CD4-positive, CD25-positive, alpha-beta regulatory T cell (primary cell): ENCODE results near the gene RRAS2. TPM values are rescaled to one million over a fixed set of nuclear protein-coding genes. Genes with fewer than 3 reads are reported as not detected.
"Not testable (repeated sequence)": the region's sequence is repeated elsewhere in the genome, so short reads cannot be mapped to it uniquely, and the experiment has no call there.

Experiments
- ATAC-seq, 2 donors: fragments of 150-1000 bp; cut with Tn5 transposase; one replicate each; pipeline ENCODE4 v1.10.0; 2021; ENCODE audit warnings: low read depth in 2 of 2, moderate number of reproducible peaks in 2 of 2, moderate library complexity in 1 of 2
- DNase-seq, 3 donors: peaks; one replicate each; pipeline versions ENCODE4 v3.0.0 to v3.0.0-alpha.2; 2012 to 2022; ENCODE audit warnings: mixed read lengths in 1 of 3
- H3K27ac ChIP-seq: one replicate; pipeline ENCODE4 v1.7.0; 2013; ENCODE audit warnings: mild to moderate bottlenecking, low read length; ENCODE audit not compliant: insufficient read depth, poor library complexity, severe bottlenecking
- H3K27me3 ChIP-seq: one replicate; pipeline ENCODE4 v1.7.0; 2013; ENCODE audit warnings: low read length; ENCODE audit not compliant: control insufficient read depth, insufficient read depth
- H3K36me3 ChIP-seq: one replicate; pipeline ENCODE4 v1.7.0; 2013; ENCODE audit warnings: mild to moderate bottlenecking, low read length, moderate library complexity; ENCODE audit not compliant: control insufficient read depth, insufficient read depth
- H3K4me1 ChIP-seq: 2 replicates; pipeline ENCODE4 v1.7.0; 2013; ENCODE audit warnings: mild to moderate bottlenecking, low read length; ENCODE audit not compliant: insufficient read depth, control insufficient read depth, poor library complexity, severe bottlenecking
- H3K4me3 ChIP-seq: one replicate; pipeline ENCODE4 v1.7.0; 2013; ENCODE audit warnings: low read depth, mild to moderate bottlenecking, low read length, moderate library complexity
- H3K9me3 ChIP-seq, 2 experiments: 1 replicate in 1 of 2; 2 replicates in 1 of 2; pipeline ENCODE4 v1.7.0; 2013; ENCODE audit warnings: low read length in 2 of 2, mild to moderate bottlenecking in 1 of 2, moderate library complexity in 1 of 2; ENCODE audit not compliant: control insufficient read depth in 2 of 2
- H3K27ac Mint-ChIP-seq, 3 donors: one replicate each; pipeline ENCODE4 v1.8.0; 2020 to 2022; ENCODE audit warnings: mild to moderate bottlenecking in 3 of 3, mixed read lengths in 3 of 3, moderate library complexity in 2 of 3
- H3K27me3 Mint-ChIP-seq: one replicate; pipeline ENCODE4 v1.8.0; 2022; ENCODE audit warnings: mild to moderate bottlenecking, mixed read lengths
- H3K36me3 Mint-ChIP-seq: one replicate; pipeline ENCODE4 v1.8.0; 2020; ENCODE audit warnings: mixed read lengths
- H3K4me1 Mint-ChIP-seq, 4 donors: one replicate each; pipeline ENCODE4 v1.8.0; 2020 to 2022; ENCODE audit warnings: mixed read lengths in 4 of 4, mild to moderate bottlenecking in 1 of 4
- H3K4me3 Mint-ChIP-seq, 4 donors: one replicate each; pipeline ENCODE4 v1.8.0; 2020 to 2022; ENCODE audit warnings: mild to moderate bottlenecking in 4 of 4, mixed read lengths in 4 of 4, moderate library complexity in 3 of 4
- H3K9me3 Mint-ChIP-seq, 7 donors: one replicate each; pipeline ENCODE4 v1.8.0; 2020 to 2022; ENCODE audit warnings: mixed read lengths in 7 of 7, mild to moderate bottlenecking in 3 of 7, moderate library complexity in 2 of 7
- polyA plus RNA-seq, 4 donors: library from polyadenylated mRNA; unstranded; fragments of 300-500 nt; fragmentation: Illumina TruSeq; gene quantifications; one replicate each; pipeline ENCODE4 v1.2.3, GENCODE V29; 2021
- total RNA-seq: library from RNA; stranded (reverse); gene quantifications from one replicate; pipeline ENCODE4 v1.2.3, GENCODE V29; 2022

Gene RRAS2
- total and polyA plus RNA-seq, 5 donors from 2014 or later = 1.8 to 13.9 (median 4.2) TPM

DNA sequence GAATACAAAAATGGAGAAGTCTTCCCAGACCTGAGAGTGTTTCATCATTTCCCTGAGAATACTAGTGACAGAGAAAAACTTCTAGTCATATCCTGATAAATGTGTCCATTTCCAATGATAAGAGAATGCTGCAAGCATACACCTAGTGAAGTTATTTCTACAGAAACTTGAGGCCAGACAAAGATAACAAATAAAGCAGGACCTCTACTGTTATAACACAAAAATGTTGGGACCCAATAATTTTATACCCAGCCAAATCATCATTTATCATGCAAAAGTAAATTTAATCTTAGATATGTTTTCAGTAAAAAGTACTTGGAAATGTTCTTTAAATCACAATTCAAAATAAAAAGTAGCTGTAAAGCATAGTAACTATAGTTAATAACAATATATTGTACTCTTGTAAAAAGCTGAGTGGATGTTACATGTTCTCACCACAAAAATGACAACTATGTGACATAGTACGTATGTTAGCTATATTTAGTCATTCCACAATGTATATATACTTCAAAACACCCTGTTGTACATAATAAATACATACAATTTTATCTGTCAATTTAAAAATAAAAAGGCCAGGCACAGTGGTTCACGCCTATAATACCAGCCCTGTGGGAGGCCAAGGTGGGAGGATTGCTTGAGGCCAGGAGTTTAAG, 12.6 kb downstream of the RRAS2 start:
- Mint-ChIP-seq H3K4me1 (peaks cover 6 to 16% (median 15%) of the 10 kb centered on the region in 4 donors), H3K4me3 (no peak overlapping the region), H3K27me3 (peaks cover 17% of the 10 kb centered on the region), H3K27ac (no peak overlapping the region), H3K9me3 (peaks cover 0 to 7% (median 3%) of the 10 kb centered on the region in 7 donors), H3K36me3 (peaks cover 11% of the 10 kb centered on the region)
- Histone ChIP-seq H3K9me3 (no peaks in the 10 kb centered on the region), H3K36me3 (no peaks in the 10 kb centered on the region), H3K4me1 (no peaks in the 10 kb centered on the region), H3K27ac (no peak overlapping the region), H3K4me3 (no peak overlapping the region), H3K27me3 (no peaks in the 10 kb centered on the region)
- ATAC-seq (no peak), DNase-seq (no peak)

DNA sequence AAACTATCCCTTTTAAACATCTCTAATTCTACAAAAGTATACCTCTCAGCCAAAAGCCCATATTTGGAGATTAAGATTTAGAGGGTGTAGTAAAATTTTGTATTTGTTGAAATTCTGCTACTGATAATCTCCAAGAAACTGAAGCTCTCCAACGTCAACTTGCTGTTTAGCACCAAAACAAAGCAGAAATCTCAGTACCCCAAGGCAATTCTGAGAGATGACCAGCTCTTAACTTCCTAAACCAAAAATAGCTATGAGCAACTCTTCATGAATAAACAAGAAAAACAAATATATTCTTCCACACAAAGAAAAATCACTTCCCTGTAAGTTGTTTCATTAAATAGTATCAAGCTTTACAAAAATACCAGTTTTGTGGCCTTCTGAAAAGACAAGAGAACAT, 13.3 kb downstream of the RRAS2 start:
- peaks cover 1 to 7% (median 3%) of the 10 kb centered on the region in 7 donors for H3K9me3 Mint-ChIP-seq
- Histone ChIP-seq H3K4me1 (no peaks in the 10 kb centered on the region), H3K4me3 (no peak overlapping the region), H3K27ac (no peak overlapping the region), H3K36me3 (no peaks in the 10 kb centered on the region), H3K9me3 (no peaks in the 10 kb centered on the region), H3K27me3 (no peaks in the 10 kb centered on the region)
- peaks cover 23% of the 10 kb centered on the region for H3K27me3 Mint-ChIP-seq
- H3K36me3 Mint-ChIP-seq = peaks cover 11% of the 10 kb centered on the region
- no peak overlapping the region for H3K27ac Mint-ChIP-seq
- H3K4me1 Mint-ChIP-seq = peaks cover 10 to 22% (median 19%) of the 10 kb centered on the region in 4 donors
- H3K4me3 Mint-ChIP-seq = no peak overlapping the region
- DNase-seq (no peak), ATAC-seq (no peak)

DNA sequence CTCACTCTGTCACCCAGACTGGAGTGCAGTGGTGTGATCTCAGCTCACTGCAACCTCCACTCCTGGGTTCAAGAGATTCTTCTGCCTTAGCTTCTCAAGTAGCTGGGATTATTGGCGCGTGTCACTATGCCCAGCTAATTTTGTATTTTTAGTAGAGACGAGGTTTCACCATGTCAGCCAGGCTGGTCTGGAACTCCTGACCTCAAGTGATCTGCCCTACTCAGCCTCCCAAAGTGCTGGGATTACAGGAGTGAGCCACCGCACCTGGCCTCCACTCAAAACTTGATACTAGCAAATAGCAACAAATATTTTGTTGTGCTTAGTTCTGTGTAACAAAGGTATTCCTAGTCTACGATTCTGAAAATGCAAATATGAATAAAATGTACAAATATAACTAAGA, 14.0 kb downstream of the RRAS2 start:
- DNase-seq, H3K4me3 Mint-ChIP-seq, H3K27ac ChIP-seq, H3K9me3 Mint-ChIP-seq, H3K36me3 ChIP-seq, H3K27me3 ChIP-seq, H3K4me1 ChIP-seq, H3K27ac Mint-ChIP-seq, H3K9me3 ChIP-seq, H3K4me3 ChIP-seq, ATAC-seq: not testable (repeated sequence)
- Mint-ChIP-seq H3K36me3 (peaks cover 11% of the 10 kb centered on the region), H3K27me3 (peaks cover 23% of the 10 kb centered on the region), H3K4me1 (peaks cover 10 to 22% (median 16%) of the 10 kb centered on the region in 4 donors)

DNA sequence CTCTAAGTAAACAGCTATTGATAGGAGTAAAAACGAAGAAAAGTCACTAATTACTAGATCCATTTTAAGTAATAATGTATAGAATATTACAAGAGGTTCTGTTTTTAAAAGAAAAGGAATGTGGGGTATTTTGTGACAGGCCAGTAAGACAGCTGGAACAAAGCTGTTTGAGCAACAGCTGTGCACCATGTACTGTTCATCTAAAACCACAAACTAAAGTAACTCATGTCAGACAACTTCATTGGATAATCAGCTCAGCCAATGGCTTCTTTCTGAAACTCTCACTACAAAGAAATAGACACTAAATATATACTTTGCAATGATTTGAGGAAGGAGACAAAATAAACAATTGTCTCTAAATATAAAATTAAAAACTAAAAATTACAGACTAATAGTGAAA, 16.1 kb downstream of the RRAS2 start:
- no peaks in the 10 kb centered on the region for H3K27me3 ChIP-seq
- Mint-ChIP-seq H3K27ac (no peak overlapping the region), H3K36me3 (peaks cover 11% of the 10 kb centered on the region), H3K4me3 (no peak overlapping the region), H3K27me3 (peaks cover 19% of the 10 kb centered on the region), H3K9me3 (peaks cover 0 to 7% (median 1%) of the 10 kb centered on the region in 7 donors), H3K4me1 (peaks cover 5 to 20% (median 16%) of the 10 kb centered on the region in 4 donors)
- H3K4me3 ChIP-seq = no peak overlapping the region
- H3K4me1 ChIP-seq = no peaks in the 10 kb centered on the region
- H3K9me3 ChIP-seq = no peaks in the 10 kb centered on the region
- no peak for ATAC-seq
- DNase-seq = no peak
- no peak overlapping the region for H3K27ac ChIP-seq
- no peaks in the 10 kb centered on the region for H3K36me3 ChIP-seq

DNA sequence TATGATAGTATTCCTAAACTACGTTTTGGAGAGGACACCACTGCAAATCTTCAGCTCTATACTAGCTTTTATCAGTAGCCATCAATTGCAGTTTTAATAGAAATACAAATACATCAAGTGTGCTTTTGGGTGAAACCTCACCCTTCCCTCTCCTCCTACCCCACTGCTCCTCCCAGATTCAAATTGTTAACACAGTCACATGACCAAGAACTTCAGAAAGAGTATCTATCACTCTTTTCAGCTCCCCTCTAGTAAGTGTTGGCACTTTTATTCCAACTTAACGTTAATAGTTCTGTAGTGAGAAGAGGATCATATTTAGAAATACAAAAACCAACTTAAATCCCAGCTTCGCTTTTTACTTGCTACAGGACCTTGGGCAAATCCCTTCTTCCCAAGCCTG, 17.0 kb downstream of the RRAS2 start:
- ATAC-seq (no peak), DNase-seq (no peak)
- no peaks in the 10 kb centered on the region for H3K9me3 ChIP-seq
- H3K27ac ChIP-seq = no peak overlapping the region
- H3K36me3 Mint-ChIP-seq = peaks cover 11% of the 10 kb centered on the region
- H3K4me1 Mint-ChIP-seq = peaks cover 5 to 22% (median 16%) of the 10 kb centered on the region in 4 donors
- no peaks in the 10 kb centered on the region for H3K4me1 ChIP-seq
- H3K36me3 ChIP-seq = no peaks in the 10 kb centered on the region
- peak overlapping the region in 1 of 3 donors; percentile 29 for H3K27ac Mint-ChIP-seq
- H3K9me3 Mint-ChIP-seq = peaks cover 0 to 10% (median 1%) of the 10 kb centered on the region in 7 donors
- no peak overlapping the region for H3K4me3 ChIP-seq
- H3K27me3 Mint-ChIP-seq = peaks cover 19% of the 10 kb centered on the region
- no peaks in the 10 kb centered on the region for H3K27me3 ChIP-seq
- peak overlapping the region in 1 of 4 donors; percentile 30 for H3K4me3 Mint-ChIP-seq

DNA sequence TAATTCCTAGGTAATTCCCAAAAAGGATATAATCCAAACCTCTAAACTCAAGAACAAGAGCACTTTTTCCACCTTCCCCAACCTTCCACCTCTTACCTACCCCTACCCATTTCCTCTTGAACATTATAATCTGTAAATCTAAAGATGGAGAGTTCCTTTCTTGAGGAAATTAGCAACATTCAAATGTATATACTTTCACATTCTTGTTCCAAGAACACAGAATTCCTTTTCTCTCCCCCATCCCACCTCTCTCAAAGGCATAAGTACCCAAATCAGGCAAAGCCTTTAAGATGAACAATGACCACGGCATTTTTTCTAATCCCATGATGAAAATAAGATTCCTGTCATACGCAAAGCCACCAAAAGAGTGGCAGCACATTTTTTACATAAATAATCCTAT, 18.3 kb downstream of the RRAS2 start:
- Mint-ChIP-seq H3K36me3 (peaks cover 5% of the 10 kb centered on the region), H3K4me3 (no peak overlapping the region), H3K27me3 (peaks cover 14% of the 10 kb centered on the region), H3K27ac (no peak overlapping the region), H3K9me3 (peaks cover 0 to 16% (median 3%) of the 10 kb centered on the region in 7 donors), H3K4me1 (peaks cover 5 to 25% (median 19%) of the 10 kb centered on the region in 4 donors)
- no peak for DNase-seq
- peaks cover 3 to 4% of the 10 kb centered on the region in 2 experiments for H3K9me3 ChIP-seq
- no peaks in the 10 kb centered on the region for H3K4me1 ChIP-seq
- no peak overlapping the region for H3K27ac ChIP-seq
- ATAC-seq = no peak
- no peaks in the 10 kb centered on the region for H3K27me3 ChIP-seq
- no peaks in the 10 kb centered on the region for H3K36me3 ChIP-seq
- H3K4me3 ChIP-seq = no peak overlapping the region

DNA sequence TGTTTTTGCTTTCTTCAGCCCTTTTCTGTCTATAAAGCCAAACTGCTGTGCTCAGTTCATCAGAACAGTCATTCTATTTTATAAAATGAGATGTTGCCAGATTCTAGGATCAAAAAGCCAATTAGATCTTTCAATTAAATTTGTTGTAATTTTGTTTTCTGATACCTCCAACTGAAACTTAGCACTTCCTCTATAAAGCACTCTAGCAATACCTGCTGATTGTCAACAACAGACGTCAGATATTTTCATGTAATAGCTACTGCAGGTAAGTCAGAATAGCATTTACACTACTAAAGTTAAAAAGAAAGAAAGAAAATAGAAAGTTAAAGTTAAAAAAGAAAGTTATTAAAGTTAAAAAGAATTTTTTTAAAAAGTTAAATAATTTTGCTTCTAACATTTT, 19.6 kb downstream of the RRAS2 start:
- ATAC-seq (no peak), DNase-seq (no peak)
- H3K36me3 Mint-ChIP-seq = no peaks in the 10 kb centered on the region
- peaks cover 19% of the 10 kb centered on the region for H3K27me3 Mint-ChIP-seq
- Histone ChIP-seq H3K9me3 (peaks cover 3 to 4% of the 10 kb centered on the region in 2 experiments), H3K27me3 (no peaks in the 10 kb centered on the region), H3K36me3 (no peaks in the 10 kb centered on the region), H3K4me1 (no peaks in the 10 kb centered on the region), H3K4me3 (no peak overlapping the region), H3K27ac (no peak overlapping the region)
- peaks cover 5 to 25% (median 19%) of the 10 kb centered on the region in 4 donors for H3K4me1 Mint-ChIP-seq
- H3K4me3 Mint-ChIP-seq = no peak overlapping the region
- H3K9me3 Mint-ChIP-seq = peaks cover 0 to 17% (median 5%) of the 10 kb centered on the region in 7 donors
- no peak overlapping the region for H3K27ac Mint-ChIP-seq
